HuH-7.5 (cell line): ENCODE data around the gene MED25.

Experiments
- DNase-seq: peaks from one replicate; pipeline ENCODE4 v3.0.0; 2011; ENCODE audit warnings: low spot score

MED25 gene

GRCh38 chr19:49817964-49818648 is at the start of gene MED25:
Gene MED25, plus strand, starts transcription at chr19:49818289. Its CDS starts 53 bp downstream, at chr19:49818342.
- peak; percentile 96 for DNase-seq

- DNase-seq, result no peak
Observed at GRCh38 chr19:49770529-49770928, 47.6 kb upstream of the MED25 start.

GRCh38 chr19:49771674-49772139 is 46.4 kb upstream of the MED25 start:
- no peak for DNase-seq

- DNase-seq, result no peak
Observed at GRCh38 chr19:49772850-49773432, 45.1 kb upstream of the MED25 start.

GRCh38 chr19:49773663-49774350 is 44.3 kb upstream of the MED25 start:
- no peak for DNase-seq

GRCh38 chr19:49774969-49775368 is 43.1 kb upstream of the MED25 start:
- no peak for DNase-seq

GRCh38 chr19:49775742-49776370 is 42.2 kb upstream of the MED25 start:
- no peak for DNase-seq

GRCh38 chr19:49776371-49776764 is 41.7 kb upstream of the MED25 start:
- no peak for DNase-seq

GRCh38 chr19:49779731-49780555 is 38.1 kb upstream of the MED25 start:
- no peak for DNase-seq

GRCh38 chr19:49780861-49781260 is 37.2 kb upstream of the MED25 start:
- DNase-seq, result no peak

- no peak for DNase-seq
Observed at GRCh38 chr19:49781394-49781793, 36.7 kb upstream of the MED25 start.

- DNase-seq, result no peak
Observed at GRCh38 chr19:49782515-49782914, 35.6 kb upstream of the MED25 start.

- no peak for DNase-seq
Observed at GRCh38 chr19:49786376-49786820, 31.7 kb upstream of the MED25 start.

- no peak for DNase-seq
Observed at GRCh38 chr19:49787746-49788145, 30.3 kb upstream of the MED25 start.

- no peak for DNase-seq
Observed at GRCh38 chr19:49788857-49789256, 29.2 kb upstream of the MED25 start.

GRCh38 chr19:49790866-49791265 is 27.2 kb upstream of the MED25 start:
- no peak for DNase-seq

- no peak for DNase-seq
Observed at GRCh38 chr19:49791776-49792445, 26.2 kb upstream of the MED25 start.

- DNase-seq, result no peak
Observed at GRCh38 chr19:49792829-49793560, 25.1 kb upstream of the MED25 start.

- no peak for DNase-seq
Observed at GRCh38 chr19:49793561-49793840, 24.6 kb upstream of the MED25 start.

GRCh38 chr19:49795615-49796014 is 22.5 kb upstream of the MED25 start:
- DNase-seq, result no peak

- no peak for DNase-seq
Observed at GRCh38 chr19:49798574-49798973, 19.5 kb upstream of the MED25 start.
